Fibroblast of skin of back (primary cell): ENCODE measurements around the gene PRIM2.
"Not testable (repeated sequence)": the region's sequence is repeated elsewhere in the genome, so short reads cannot be mapped to it uniquely, and the experiment has no call there.

Source experiments
- DNase-seq: peaks from one replicate; pipeline ENCODE4 v3.0.0-alpha.2; 2013

The PRIM2 gene

GRCh38 chr6:57449496-57450066 is 132.2 kb downstream of the PRIM2 start:
- DNase-seq, result not testable (repeated sequence)

DNA sequence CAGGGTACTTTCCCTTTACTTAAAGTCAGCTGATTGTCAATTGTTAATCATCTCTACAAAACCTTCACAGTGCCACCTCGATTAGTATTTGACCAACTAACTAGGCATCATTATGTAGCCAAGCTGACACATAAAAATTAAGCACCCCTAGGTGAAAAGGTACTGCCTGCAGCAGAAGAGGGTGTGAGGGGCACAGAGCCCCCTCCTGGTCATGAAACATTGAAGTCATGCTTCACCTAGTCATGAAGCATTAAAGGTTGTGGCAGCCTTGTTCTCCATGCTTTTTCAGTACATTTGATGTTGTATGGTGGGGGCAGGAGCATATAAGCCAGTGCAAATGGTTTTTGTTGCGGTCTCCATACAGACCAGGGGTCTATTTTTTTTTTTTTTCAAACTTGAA is 142.4 kb downstream of the PRIM2 start:
- DNase-seq, result not testable (repeated sequence)

DNA sequence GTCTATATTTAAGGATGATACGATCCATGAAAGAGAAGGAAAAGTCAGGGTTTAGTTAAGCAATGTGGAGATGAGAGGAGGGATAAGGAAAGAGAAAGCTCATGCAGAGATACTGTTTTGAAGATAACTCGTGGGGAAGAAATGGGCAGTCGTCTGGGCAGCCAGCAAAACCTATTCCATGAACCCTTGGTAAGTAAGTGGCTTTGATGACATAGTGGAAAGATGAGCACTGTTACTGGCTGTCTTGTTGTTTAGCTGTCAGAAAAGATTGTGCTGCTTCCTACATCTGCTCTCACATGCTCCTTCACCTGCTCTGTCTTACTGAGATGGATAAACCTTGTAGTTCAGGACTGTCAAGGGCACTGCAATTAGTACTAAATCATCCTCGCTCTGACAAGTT is 143.6 kb downstream of the PRIM2 start:
- DNase-seq, result not testable (repeated sequence)

- DNase-seq, result peak; percentile 16
Measured at GRCh38 chr6:57463809-57464208, 146.4 kb downstream of the PRIM2 start.

- DNase-seq, result not testable (repeated sequence)
Measured at GRCh38 chr6:57465968-57466367, 148.5 kb downstream of the PRIM2 start.

DNA sequence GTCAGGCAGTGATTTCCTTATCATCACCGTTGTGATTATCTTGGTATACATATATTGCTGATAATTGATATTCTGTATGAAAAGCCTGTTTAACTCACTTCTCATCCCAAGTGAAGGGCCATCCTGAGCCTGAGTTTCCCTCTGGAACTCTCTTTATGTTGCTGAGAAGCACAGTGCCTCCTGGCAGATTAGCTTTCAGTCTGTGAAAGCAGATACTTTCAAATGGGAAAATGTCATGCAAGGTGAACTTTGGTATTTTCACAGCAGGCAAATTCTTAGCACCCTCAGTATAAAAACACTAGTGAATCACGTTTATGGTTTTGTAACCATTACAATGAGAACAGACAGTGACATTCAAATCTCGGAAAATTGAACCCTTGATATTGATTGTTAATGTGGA is 151.6 kb downstream of the PRIM2 start:
- DNase-seq, result no peak

DNA sequence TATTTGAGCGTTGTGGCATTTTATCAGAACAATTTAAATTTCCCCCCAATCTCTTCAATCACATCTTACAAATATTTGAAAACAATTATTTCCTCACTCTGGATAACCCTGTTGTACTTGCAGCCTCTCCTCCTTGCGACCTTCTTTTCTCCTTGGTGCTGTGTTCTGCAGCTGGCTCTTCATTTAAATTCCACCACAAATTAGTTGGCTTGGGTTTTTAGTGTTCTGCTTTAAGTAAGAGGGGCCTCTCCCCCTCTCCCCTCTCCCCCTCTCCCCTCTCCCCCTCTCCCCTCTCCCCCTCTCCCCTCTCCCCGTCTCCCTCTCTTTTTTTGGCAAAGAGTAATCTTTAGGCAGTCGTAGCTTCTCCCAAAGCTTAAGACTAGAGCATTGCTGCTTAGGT is 152.7 kb downstream of the PRIM2 start:
- DNase-seq, result not testable (repeated sequence)

GRCh38 chr6:57471314-57471864 is 154.0 kb downstream of the PRIM2 start:
- not testable (repeated sequence) for DNase-seq

DNA sequence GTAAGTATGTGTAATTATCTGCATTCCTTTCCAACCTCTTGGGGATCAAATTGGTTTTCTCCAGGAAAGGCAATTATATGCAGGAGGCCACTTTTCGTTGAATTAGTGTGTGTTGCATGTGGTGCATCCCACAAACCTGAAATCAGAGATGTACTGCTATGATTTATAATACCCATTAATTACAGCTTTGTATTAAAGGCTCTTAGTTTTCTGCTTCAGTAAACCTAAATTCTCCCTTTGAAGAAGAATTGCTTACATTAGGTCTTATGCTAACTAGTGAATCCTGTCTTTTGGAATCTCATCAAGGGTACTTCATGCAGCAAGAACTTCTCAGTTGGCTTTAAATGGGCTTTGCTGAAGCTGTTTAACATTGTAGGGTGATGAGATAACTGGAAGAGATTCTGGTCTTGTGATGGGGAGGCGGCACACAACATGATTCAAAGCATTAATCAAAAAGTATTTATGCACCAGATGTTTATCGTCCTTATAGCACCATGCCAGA is 155.5 kb downstream of the PRIM2 start:
- peak; percentile 88 for DNase-seq

DNA sequence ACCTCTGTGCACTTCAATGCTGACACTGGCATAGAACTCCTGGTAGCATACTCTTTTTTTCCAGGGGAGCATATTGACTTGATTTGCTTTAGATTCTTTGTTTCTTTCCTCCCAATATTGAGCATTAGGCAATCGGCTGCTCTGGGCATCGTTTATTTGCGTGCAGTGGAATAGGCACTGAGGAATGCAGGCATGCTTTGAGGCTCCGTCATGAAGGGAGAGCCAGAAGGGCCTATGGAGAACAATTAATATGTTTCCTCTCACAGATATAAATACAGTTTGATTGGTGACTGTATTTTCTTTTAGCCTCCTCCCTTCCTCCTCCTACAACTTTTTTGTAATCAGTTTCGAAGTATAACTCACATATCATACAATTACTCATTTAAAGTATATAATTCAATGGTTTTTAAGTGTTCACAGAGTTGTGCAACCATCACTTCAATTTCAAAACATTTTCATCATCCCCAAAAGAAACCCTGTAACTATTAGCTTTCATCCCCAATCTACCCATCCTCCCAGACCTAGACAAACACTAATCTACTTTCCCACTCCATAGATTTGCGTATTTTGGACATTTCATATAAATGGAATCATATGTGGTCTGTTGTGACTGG is 157.5 kb downstream of the PRIM2 start:
- DNase-seq, result peak; percentile 76

DNA sequence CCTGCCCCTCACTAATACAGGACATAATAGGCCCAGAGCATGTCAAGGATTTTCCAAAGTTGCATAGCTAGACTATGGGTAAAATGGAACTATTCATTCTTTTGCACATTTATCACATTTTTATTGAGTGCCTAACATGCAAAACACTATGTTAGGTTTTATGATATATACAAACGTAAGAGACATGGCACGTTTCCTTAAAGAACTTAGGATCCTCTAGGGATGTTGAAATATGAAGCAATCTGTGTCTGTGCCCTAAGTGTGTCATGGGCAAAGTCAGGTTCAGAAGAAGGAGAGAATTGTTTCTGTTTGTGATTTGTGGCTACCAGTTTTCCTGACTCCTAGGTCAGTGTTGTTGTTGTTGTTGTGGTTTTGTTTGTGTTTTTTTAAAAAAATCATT is 158.2 kb downstream of the PRIM2 start:
- peak; percentile 35 for DNase-seq

DNA sequence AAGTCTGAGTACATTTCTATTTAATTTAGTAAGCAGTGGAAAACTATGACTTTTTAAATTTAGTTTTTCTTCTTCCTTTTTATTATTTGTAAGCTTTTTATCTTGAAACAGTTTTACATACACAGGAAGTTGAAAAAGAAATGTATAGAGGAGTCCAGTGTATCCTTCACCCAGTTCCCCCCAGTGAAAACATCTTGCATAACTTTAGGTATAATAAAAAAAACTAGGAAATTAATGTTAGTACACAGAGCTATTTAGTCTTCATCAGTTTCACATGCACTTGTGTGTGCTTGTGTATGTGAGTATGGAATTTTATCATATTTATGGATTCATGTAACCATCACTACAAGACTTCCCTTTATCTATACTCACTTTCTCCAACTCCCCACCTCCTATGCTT is 162.8 kb downstream of the PRIM2 start:
- DNase-seq, result not testable (repeated sequence)

DNA sequence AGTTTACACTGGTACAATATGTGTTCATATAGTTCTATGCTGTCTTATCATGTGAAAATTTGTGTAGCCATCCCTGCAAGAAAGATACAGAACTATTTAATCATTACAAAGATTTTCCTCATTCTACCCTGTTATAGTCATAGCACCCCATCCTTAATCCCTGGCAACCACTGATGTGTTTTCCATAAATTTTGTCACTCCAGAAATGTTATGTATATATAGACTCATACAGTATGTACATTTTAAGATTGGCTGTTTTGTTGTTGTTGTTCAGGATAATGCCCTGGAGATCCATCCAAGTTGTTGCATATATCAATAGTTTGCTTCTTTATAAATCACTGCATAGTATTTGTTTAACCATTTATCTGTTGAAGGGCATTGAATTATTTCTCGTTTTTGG is 163.7 kb downstream of the PRIM2 start:
- DNase-seq, result not testable (repeated sequence)

- not testable (repeated sequence) for DNase-seq
Measured at GRCh38 chr6:57482471-57482870, 165.0 kb downstream of the PRIM2 start.

DNA sequence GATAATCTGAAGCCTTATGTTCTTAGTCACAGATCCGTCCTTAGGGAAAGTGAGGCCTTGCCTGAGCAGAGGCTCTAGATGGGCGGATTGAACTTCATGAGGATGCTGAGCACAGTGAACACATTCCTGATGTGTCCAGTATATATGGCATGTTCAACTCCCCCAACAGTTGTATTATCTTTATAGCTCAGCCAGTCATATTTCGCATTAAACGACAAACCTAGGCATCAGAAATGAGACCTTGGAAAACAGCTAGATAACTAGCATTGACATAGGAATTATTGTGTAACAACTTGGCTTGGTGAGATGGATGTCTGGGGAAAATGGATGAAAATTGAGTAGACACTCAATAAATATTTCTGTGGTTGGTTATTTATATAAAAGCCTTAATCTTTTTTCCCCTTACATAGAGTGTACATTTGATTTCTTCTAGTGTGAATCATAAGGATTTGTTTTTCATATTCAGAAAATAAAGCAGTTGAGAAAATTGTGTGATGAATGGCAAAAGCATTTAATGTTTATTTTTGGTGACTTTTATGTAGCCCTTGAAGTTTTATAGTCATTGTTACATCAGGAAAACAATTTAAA is 169.2 kb downstream of the PRIM2 start:
- peak; percentile 73 for DNase-seq

DNA sequence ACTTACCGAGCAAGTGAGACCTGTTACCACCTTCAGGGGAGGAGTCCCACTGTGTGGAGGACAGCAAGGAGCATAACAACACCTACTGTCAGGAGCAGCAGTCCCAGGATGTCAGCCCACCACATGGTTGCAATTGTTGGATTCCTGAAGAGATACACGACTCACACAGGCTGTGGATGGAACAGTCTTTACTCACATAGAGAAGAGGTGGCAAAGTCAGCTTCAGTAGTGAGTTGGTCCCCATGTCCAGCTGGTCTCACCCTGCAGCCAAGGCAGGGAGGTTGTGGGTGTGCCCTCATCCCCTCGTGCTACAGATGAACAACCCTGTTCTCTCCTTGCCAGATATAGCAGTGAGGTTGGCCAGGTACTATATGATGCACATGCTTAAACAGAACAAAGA is 171.1 kb downstream of the PRIM2 start:
- DNase-seq, result peak; percentile 15

DNA sequence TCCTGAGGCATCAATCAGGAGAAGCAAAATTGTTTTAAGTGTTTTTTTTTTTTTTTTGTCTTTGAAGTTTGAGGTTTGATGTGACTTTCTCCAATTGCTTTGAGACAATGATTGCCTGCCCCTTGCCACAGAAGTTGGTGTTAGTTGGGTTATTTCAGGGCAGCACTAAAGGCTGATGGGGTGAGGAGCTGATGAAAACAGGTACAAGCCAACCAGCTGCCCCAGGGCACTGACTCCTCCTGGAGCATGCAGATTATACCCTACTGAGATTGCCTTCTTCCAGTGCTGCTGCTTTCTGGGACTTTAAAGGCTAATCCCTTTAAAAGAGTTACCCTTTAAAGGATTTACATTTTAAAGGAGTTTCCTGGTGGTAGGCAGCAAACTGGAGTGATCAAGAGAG is 172.5 kb downstream of the PRIM2 start:
- DNase-seq, result not testable (repeated sequence)

- not testable (repeated sequence) for DNase-seq
Measured at GRCh38 chr6:57491795-57492194, 174.4 kb downstream of the PRIM2 start.

GRCh38 chr6:57496251-57496650 is 178.8 kb downstream of the PRIM2 start:
- DNase-seq, result not testable (repeated sequence)

DNA sequence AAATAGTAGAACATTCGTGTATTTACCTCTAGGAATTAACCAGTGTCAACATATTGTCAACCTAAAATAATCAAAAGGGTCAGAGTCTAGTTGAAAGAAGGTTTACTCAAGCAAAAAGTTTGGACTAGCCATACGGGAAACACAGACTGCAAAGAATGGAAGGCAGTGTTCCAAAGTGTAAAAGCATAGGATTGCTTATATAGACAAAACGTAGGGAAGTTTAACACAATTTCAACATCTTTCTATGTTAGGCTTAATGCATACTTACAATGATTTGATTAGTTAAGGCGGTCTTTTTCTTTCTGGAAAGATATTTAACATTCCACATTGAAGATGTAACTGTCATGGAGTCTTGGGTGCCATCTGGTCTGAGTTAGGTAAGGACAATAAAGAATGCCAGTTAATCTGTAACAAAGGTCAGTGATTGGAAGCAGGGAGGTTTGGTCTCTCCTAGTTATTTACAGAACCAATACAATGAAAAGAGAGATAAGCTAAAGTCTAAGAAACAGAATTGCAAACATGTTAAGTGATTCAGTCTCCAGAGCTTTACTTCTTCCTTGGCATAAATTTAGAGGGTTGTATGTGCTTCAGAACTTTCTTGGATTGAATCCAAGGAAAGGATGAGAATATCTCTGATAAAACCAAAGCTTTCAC is 183.1 kb downstream of the PRIM2 start:
- peak; percentile 72 for DNase-seq

DNA sequence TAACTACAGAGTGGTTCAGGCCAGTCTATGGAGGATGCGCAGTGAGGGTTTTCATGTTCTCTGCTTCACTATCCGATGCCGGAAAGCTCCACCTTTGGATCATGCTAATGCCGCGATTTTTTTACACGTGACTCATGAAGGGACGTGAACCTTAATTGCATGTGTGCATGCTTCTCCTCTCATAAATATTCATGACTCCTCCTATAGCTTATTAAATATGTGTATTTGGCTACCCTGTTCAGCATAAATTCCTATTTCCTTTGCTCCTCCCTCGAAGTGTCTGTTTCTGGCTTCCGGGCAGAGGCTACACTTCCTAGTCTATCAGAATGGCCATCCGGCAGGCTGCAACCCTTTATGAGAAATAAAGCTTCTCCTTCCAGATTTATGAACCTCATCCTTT is 185.0 kb downstream of the PRIM2 start:
- not testable (repeated sequence) for DNase-seq

DNA sequence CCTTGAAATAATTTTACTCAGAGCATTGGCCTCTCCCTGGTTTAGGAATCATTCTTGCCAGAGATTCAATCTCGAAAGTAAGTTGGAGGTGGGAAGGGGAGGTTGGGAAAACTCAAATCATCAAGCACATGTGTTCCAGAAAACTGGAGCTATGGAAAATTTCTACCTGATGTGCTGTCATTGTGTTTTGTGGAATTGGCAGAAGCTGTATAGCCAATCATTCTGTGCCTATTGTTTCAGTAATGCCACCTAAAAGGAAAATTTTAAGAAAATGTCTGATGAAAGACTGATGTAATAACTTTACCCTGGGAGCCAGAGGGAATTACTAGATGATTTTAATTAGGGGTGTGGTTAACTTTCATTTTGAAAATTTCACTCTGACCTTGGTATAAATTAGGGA is 187.8 kb downstream of the PRIM2 start:
- not testable (repeated sequence) for DNase-seq

DNA sequence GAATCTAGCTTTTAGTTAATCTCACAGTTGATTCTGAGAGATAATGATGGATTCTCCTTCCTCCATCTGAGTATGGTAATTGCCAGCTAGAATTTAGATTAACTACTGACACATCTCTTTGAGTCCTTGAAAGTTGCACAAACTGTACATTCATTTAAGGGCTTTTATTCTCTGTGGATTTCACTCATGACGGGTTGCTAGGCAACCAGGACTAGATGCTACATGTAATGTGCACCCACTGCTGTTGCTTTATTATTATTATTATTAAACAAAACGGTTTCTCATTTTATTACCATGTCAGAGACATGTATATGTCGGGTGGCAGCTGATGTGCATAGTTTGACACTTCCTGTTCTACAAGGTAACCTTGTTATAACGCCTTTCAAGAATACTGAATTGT is 193.0 kb downstream of the PRIM2 start:
- not testable (repeated sequence) for DNase-seq
